Parathyroid adenoma (tissue), 2 donors: ENCODE data around the gene GALNT16.

Experiments used
- H2AFZ ChIP-seq: fragments of 300-600 bp; sonication (generic); one replicate; pipeline ENCODE4 v1.7.0; 2017; ENCODE audit warnings: antibody characterized with exemption, mild to moderate bottlenecking
- H3K27ac ChIP-seq: fragments of 300-600 bp; sonication (generic); one replicate; pipeline ENCODE4 v1.7.0; 2017
- H3K27me3 ChIP-seq: fragments of 300-600 bp; sonication (generic); one replicate; pipeline ENCODE4 v1.7.0; 2017; ENCODE audit warnings: low read length; ENCODE audit not compliant: control insufficient read depth, insufficient read depth
- H3K36me3 ChIP-seq: fragments of 300-600 bp; sonication (generic); one replicate; pipeline ENCODE4 v1.7.0; 2017; ENCODE audit warnings: low read length; ENCODE audit not compliant: control insufficient read depth, insufficient read depth
- H3K4me1 ChIP-seq: fragments of 300-600 bp; sonication (generic); one replicate; pipeline ENCODE4 v1.7.0; 2017; ENCODE audit warnings: control low read depth
- H3K4me2 ChIP-seq: fragments of 300-600 bp; sonication (generic); one replicate; pipeline ENCODE4 v1.7.0; 2017; ENCODE audit warnings: low read length
- H3K4me3 ChIP-seq: fragments of 300-600 bp; sonication (generic); one replicate; pipeline ENCODE4 v1.7.0; 2017; ENCODE audit warnings: low read depth, low read length
- H3K79me2 ChIP-seq: fragments of 300-600 bp; sonication (generic); one replicate; pipeline ENCODE4 v1.7.0; 2017; ENCODE audit warnings: control low read depth
- H3K9ac ChIP-seq: fragments of 300-600 bp; sonication (generic); one replicate; pipeline ENCODE4 v1.7.0; 2017; ENCODE audit warnings: mild to moderate bottlenecking
- H3K9me3 ChIP-seq: fragments of 300-600 bp; sonication (generic); one replicate; pipeline ENCODE4 v1.7.0; 2017; ENCODE audit warnings: low read length; ENCODE audit not compliant: control insufficient read depth
- CTCF ChIP-seq: fragments of 300-600 bp; sonication (generic); IDR thresholded peaks from one replicate; pipeline ENCODE4 v1.7.0; 2017; ENCODE audit warnings: antibody characterized with exemption, mild to moderate bottlenecking
- donor health status: primary hyperparathyroidism.

The GALNT16 gene

GRCh38 chr14:69328317-69328716 lies 68.4 kb downstream of the GALNT16 start:
- no peak overlapping the region for H3K9ac ChIP-seq

GRCh38 chr14:69328765-69329164 lies 68.8 kb downstream of the GALNT16 start:
- no peaks in the 10 kb centered on the region for H3K27me3 ChIP-seq
- H3K4me3 ChIP-seq, result no peak overlapping the region
- no peaks in the 10 kb centered on the region for H3K36me3 ChIP-seq
- H3K9me3 ChIP-seq, result no peaks in the 10 kb centered on the region
- no peak overlapping the region for H3K9ac ChIP-seq
- no peak overlapping the region for H3K27ac ChIP-seq
- H3K79me2 ChIP-seq, result no peaks in the 10 kb centered on the region
- H3K4me2 ChIP-seq, result no peak overlapping the region
- no peaks in the 10 kb centered on the region for H3K4me1 ChIP-seq
- no peak overlapping the region for H2AFZ ChIP-seq
- no peak for TF ChIP-seq CTCF

More at GRCh38 chr14:69328317-69328716, 68.4 kb downstream of the GALNT16 start:
- TF ChIP-seq CTCF, result no peak
- Histone ChIP-seq H2AFZ (no peak overlapping the region), H3K4me1 (no peaks in the 10 kb centered on the region), H3K4me3 (no peak overlapping the region), H3K36me3 (no peaks in the 10 kb centered on the region), H3K9me3 (no peaks in the 10 kb centered on the region), H3K79me2 (no peaks in the 10 kb centered on the region), H3K27me3 (no peaks in the 10 kb centered on the region), H3K4me2 (no peak overlapping the region), H3K27ac (no peak overlapping the region)

- Histone ChIP-seq H3K4me3 (no peak overlapping the region), H3K79me2 (no peaks in the 10 kb centered on the region), H3K4me2 (no peak overlapping the region), H3K4me1 (no peaks in the 10 kb centered on the region), H3K27me3 (no peaks in the 10 kb centered on the region), H3K9ac (no peak overlapping the region), H3K27ac (no peak overlapping the region), H3K9me3 (no peaks in the 10 kb centered on the region), H3K36me3 (no peaks in the 10 kb centered on the region), H2AFZ (no peak overlapping the region)
- no peak for TF ChIP-seq CTCF
Measured at GRCh38 chr14:69331206-69331605, 71.2 kb downstream of the GALNT16 start.

GRCh38 chr14:69332782-69333395 lies 72.9 kb downstream of the GALNT16 start:
- no peak overlapping the region for H2AFZ ChIP-seq
- no peak overlapping the region for H3K9ac ChIP-seq
- no peak for TF ChIP-seq CTCF
- no peaks in the 10 kb centered on the region for H3K27me3 ChIP-seq
- no peak overlapping the region for H3K4me2 ChIP-seq
- no peaks in the 10 kb centered on the region for H3K9me3 ChIP-seq
- H3K27ac ChIP-seq, result no peak overlapping the region
- no peak overlapping the region for H3K4me3 ChIP-seq
- H3K79me2 ChIP-seq, result no peaks in the 10 kb centered on the region
- no peaks in the 10 kb centered on the region for H3K36me3 ChIP-seq
- H3K4me1 ChIP-seq, result no peaks in the 10 kb centered on the region

- Histone ChIP-seq H2AFZ (no peak overlapping the region), H3K27ac (no peak overlapping the region), H3K4me2 (no peak overlapping the region), H3K4me3 (no peak overlapping the region), H3K36me3 (no peaks in the 10 kb centered on the region), H3K9me3 (no peaks in the 10 kb centered on the region), H3K27me3 (no peaks in the 10 kb centered on the region), H3K79me2 (no peaks in the 10 kb centered on the region), H3K4me1 (no peaks in the 10 kb centered on the region), H3K9ac (no peak overlapping the region)
- no peak for TF ChIP-seq CTCF
Measured at GRCh38 chr14:69333791-69334337, 73.9 kb downstream of the GALNT16 start.
